ENCODE data around the gene KIAA1671. TPM values are rescaled to one million over a fixed set of nuclear protein-coding genes. Genes with fewer than 3 reads are reported as not detected.

Gene KIAA1671
- polyA plus RNA-seq, 1 donor from 2014 or later: 3.0 TPM

DNA sequence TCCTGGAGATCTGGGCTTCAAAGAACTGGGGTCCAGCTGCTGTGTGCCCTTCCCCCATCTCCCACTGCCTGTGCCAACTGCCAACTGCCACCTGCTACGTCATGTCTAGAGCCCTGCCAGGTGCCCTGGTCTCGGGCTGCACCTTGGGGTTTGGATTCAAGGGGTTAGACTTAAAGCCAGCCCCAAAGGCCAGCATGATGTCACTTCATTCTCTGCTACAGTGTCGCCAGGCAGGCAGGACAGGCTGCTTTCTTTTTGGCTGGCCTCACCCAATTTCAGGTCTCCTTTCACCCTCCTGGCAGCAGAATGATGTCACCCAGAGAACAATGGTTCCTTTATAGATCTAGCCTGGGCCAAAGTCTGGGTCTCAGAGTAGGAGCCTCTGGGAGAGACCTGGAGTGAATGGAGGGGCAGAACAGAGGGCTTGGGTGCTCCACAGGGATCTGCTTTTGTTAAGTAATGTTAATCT is 167.6 kb downstream of the KIAA1671 start:
- no peaks in the 10 kb centered on the region for H3K9me2 ChIP-seq (ENCODE audit: insufficient read depth, low read length)
- no peaks in the 10 kb centered on the region for H3K36me3 ChIP-seq (ENCODE audit: insufficient read depth, low read length)
- H3K9ac ChIP-seq (ENCODE audit: low read length): no peak overlapping the region
- no peak overlapping the region for H2AFZ ChIP-seq (ENCODE audit: low read depth, low read length)
- TF ChIP-seq, protein P1, sequence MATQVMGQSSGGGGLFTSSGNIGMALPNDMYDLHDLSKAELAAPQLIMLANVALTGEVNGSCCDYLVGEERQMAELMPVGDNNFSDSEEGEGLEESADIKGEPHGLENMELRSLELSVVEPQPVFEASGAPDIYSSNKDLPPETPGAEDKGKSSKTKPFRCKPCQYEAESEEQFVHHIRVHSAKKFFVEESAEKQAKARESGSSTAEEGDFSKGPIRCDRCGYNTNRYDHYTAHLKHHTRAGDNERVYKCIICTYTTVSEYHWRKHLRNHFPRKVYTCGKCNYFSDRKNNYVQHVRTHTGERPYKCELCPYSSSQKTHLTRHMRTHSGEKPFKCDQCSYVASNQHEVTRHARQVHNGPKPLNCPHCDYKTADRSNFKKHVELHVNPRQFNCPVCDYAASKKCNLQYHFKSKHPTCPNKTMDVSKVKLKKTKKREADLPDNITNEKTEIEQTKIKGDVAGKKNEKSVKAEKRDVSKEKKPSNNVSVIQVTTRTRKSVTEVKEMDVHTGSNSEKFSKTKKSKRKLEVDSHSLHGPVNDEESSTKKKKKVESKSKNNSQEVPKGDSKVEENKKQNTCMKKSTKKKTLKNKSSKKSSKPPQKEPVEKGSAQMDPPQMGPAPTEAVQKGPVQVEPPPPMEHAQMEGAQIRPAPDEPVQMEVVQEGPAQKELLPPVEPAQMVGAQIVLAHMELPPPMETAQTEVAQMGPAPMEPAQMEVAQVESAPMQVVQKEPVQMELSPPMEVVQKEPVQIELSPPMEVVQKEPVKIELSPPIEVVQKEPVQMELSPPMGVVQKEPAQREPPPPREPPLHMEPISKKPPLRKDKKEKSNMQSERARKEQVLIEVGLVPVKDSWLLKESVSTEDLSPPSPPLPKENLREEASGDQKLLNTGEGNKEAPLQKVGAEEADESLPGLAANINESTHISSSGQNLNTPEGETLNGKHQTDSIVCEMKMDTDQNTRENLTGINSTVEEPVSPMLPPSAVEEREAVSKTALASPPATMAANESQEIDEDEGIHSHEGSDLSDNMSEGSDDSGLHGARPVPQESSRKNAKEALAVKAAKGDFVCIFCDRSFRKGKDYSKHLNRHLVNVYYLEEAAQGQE (IDR thresholded peaks at IDR 0.05; ENCODE audit: borderline replicate concordance): no peak
- TF ChIP-seq POLR2AphosphoS5 (IDR thresholded peaks at IDR 0.05) (no peak), TAF1 (IDR thresholded peaks at IDR 0.05; ENCODE audit: low read depth) (no peak), MXI1 (conservative IDR thresholded peaks at IDR 0.05; ENCODE audit: poor library complexity, severe bottlenecking) (no peak), EZH2 (IDR thresholded peaks at IDR 0.05; ENCODE audit: borderline replicate concordance, insufficient read depth, low read length, poor library complexity, severe bottlenecking) (no peak), SMC3 (conservative IDR thresholded peaks at IDR 0.05; ENCODE audit: poor library complexity) (no peak), EP300 (conservative IDR thresholded peaks at IDR 0.05; ENCODE audit: poor library complexity, severe bottlenecking) (no peak), RAD21 (conservative IDR thresholded peaks at IDR 0.05) (no peak)
- TF ChIP-seq, protein P2, sequence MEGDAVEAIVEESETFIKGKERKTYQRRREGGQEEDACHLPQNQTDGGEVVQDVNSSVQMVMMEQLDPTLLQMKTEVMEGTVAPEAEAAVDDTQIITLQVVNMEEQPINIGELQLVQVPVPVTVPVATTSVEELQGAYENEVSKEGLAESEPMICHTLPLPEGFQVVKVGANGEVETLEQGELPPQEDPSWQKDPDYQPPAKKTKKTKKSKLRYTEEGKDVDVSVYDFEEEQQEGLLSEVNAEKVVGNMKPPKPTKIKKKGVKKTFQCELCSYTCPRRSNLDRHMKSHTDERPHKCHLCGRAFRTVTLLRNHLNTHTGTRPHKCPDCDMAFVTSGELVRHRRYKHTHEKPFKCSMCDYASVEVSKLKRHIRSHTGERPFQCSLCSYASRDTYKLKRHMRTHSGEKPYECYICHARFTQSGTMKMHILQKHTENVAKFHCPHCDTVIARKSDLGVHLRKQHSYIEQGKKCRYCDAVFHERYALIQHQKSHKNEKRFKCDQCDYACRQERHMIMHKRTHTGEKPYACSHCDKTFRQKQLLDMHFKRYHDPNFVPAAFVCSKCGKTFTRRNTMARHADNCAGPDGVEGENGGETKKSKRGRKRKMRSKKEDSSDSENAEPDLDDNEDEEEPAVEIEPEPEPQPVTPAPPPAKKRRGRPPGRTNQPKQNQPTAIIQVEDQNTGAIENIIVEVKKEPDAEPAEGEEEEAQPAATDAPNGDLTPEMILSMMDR (IDR thresholded peaks at IDR 0.05; ENCODE audit: poor library complexity, severe bottlenecking): no peak
- no peak overlapping the region for H3K27ac ChIP-seq (ENCODE audit: low read length)
- no peaks in the 10 kb centered on the region for H3K79me2 ChIP-seq (replicated peaks; ENCODE audit: insufficient read depth, low read length)
- H3K4me3 ChIP-seq (ENCODE audit: low read length): no peak overlapping the region
- H3K27me3 ChIP-seq (ENCODE audit: insufficient read depth, low read depth, low read length): no peaks in the 10 kb centered on the region
- no peaks in the 10 kb centered on the region for H3F3A ChIP-seq (ENCODE audit: insufficient read depth, low read length, poor library complexity, severe bottlenecking)
- no peaks in the 10 kb centered on the region for H3K9me3 ChIP-seq (ENCODE audit: low read length)
- H3K4me2 ChIP-seq (ENCODE audit: low read length): no peak overlapping the region
- H4K20me1 ChIP-seq (ENCODE audit: insufficient read depth): no peaks in the 10 kb centered on the region

- Histone ChIP-seq H2AFZ (ENCODE audit: low read depth, low read length) (no peak overlapping the region), H3K27ac (ENCODE audit: low read length) (no peak overlapping the region), H3K79me2 (replicated peaks; ENCODE audit: insufficient read depth, low read length) (no peaks in the 10 kb centered on the region), H3K4me2 (ENCODE audit: low read length) (no peak overlapping the region), H3K9ac (ENCODE audit: low read length) (no peak overlapping the region), H3F3A (ENCODE audit: insufficient read depth, low read length, poor library complexity, severe bottlenecking) (no peaks in the 10 kb centered on the region), H3K9me3 (ENCODE audit: low read length) (no peaks in the 10 kb centered on the region), H3K4me3 (ENCODE audit: low read length) (no peak overlapping the region), H3K36me3 (ENCODE audit: insufficient read depth, low read length) (no peaks in the 10 kb centered on the region), H3K27me3 (ENCODE audit: insufficient read depth, low read depth, low read length) (no peaks in the 10 kb centered on the region), H3K9me2 (ENCODE audit: insufficient read depth, low read length) (no peaks in the 10 kb centered on the region), H4K20me1 (ENCODE audit: insufficient read depth) (no peaks in the 10 kb centered on the region)
- TF ChIP-seq TAF1 (IDR thresholded peaks at IDR 0.05; ENCODE audit: low read depth) (no peak), EP300 (conservative IDR thresholded peaks at IDR 0.05; ENCODE audit: poor library complexity, severe bottlenecking) (no peak), SMC3 (conservative IDR thresholded peaks at IDR 0.05; ENCODE audit: poor library complexity) (no peak), POLR2AphosphoS5 (IDR thresholded peaks at IDR 0.05) (no peak), EZH2 (IDR thresholded peaks at IDR 0.05; ENCODE audit: borderline replicate concordance, insufficient read depth, low read length, poor library complexity, severe bottlenecking) (no peak), RAD21 (conservative IDR thresholded peaks at IDR 0.05) (no peak), MXI1 (conservative IDR thresholded peaks at IDR 0.05; ENCODE audit: poor library complexity, severe bottlenecking) (no peak)
- TF ChIP-seq, protein P1 (IDR thresholded peaks at IDR 0.05; ENCODE audit: borderline replicate concordance): no peak
- TF ChIP-seq, protein P2 (IDR thresholded peaks at IDR 0.05; ENCODE audit: poor library complexity, severe bottlenecking): no peak
These were observed 168.3 kb downstream of the KIAA1671 start for GRCh38 chr22:25120761-25121212.
